SK-N-SH treated with all-trans-retinoic acid at 6 μM for 48 hours (cell line): ENCODE measurements around the gene BEST4.

Experiments used
- GLIS3 ChIP-seq: fragments of 250-450 bp; sonication (Bioruptor Pico); IDR thresholded peaks from 2 replicates; pipeline ENCODE4 v1.5.0; 2020; ENCODE audit warnings: mild to moderate bottlenecking, moderate library complexity
- OSR1 ChIP-seq: fragments of 250-450 bp; sonication (Bioruptor Pico); IDR thresholded peaks from 2 replicates; pipeline ENCODE4 v1.8.0; 2022; ENCODE audit warnings: moderate library complexity, mild to moderate bottlenecking, inconsistent platforms
- PATZ1 ChIP-seq: fragments of 250-450 bp; sonication (Bioruptor Pico); IDR thresholded peaks from 2 replicates; pipeline ENCODE4 v1.8.0; 2020; ENCODE audit warnings: mild to moderate bottlenecking, moderate library complexity, borderline replicate concordance
- SNAI2 ChIP-seq: fragments of 250-450 bp; sonication (Bioruptor Pico); IDR thresholded peaks from 2 replicates; pipeline ENCODE4 v1.5.0; 2020; ENCODE audit warnings: mild to moderate bottlenecking, moderate library complexity
- TCF4 ChIP-seq: fragments of 250-450 bp; sonication (Bioruptor Pico); IDR thresholded peaks from 2 replicates; pipeline ENCODE4 v1.8.0; 2021; ENCODE audit warnings: mild to moderate bottlenecking, moderate library complexity, borderline replicate concordance
- ZFP3 ChIP-seq: fragments of 250-450 bp; sonication (Bioruptor Pico); IDR thresholded peaks from 2 replicates; pipeline ENCODE4 v1.5.0; 2020; ENCODE audit warnings: mild to moderate bottlenecking, moderate library complexity

- no peak for TF ChIP-seq PATZ1
- no peak for TF ChIP-seq ZFP3 (CRISPR knock-in tag)
- TF ChIP-seq SNAI2 (CRISPR knock-in tag) = no peak
- no peak for TF ChIP-seq OSR1
- no peak for TF ChIP-seq TCF4
- no peak for TF ChIP-seq GLIS3
Measured at GRCh38 chr1:44822131-44822701, 34.2 kb upstream of the BEST4 start.
